Erythroblast (primary cell): ENCODE results near the gene SLC39A2.

Source experiments
- GATA1 ChIP-seq: IDR thresholded peaks from 2 replicates; pipeline ENCODE4 v1.6.1; 2011; ENCODE audit warnings: low read depth, mild to moderate bottlenecking, control low read depth, low read length, moderate library complexity
- POLR2A ChIP-seq: IDR thresholded peaks from 2 replicates; pipeline ENCODE4 v1.6.1; 2011; ENCODE audit warnings: mild to moderate bottlenecking, low read length

DNA sequence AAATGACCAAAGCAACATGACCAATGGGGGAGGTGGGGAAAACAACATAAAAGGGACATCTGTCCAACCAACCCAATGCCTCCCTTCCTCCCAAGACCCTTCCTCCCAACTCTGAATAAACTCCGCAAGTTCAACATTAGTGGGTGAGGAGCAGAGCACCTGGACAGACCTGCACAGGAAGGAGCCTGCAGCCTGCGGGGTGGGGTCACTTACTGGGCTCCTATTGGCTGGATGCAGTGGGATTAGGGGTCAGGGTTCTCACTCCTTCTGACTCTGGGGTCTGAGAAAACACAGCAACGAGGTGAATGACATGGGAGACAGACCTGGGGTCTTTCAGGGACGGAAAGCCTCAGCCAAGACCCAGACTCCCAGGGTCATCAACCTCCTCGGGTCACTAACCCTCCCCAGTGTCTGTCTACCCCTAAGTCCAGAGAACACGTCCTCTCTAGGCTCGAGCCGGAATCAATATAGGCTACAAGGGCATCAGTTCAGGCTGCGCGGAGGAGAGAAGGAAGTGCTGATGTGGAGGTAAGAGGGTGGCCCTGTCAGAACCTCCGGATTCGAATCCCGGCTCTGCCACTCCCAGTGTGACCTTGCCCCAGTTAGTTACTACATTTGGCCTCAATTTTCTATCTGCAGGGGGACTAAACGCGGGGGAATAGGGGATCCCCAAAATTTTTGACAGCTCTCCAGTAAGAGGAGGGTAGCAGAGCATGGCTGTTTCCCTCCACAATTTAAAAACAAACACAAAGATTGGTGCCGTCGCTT is 24.9 kb downstream of the SLC39A2 start:
- TF ChIP-seq POLR2A (no peak), GATA1 (no peak)
